GM18507 (cell line): ENCODE results near the gene DPYSL4.

ENCODE experiments used
- DNase-seq: peaks from one replicate; pipeline ENCODE4 v3.0.0; 2011; ENCODE audit warnings: low read depth; ENCODE audit not compliant: insufficient read length; ENCODE audit errors: extremely low spot score
- FAIRE-seq: peaks from 2 replicates; lab custom pipeline; 2011; peaks lifted over from hg19 to GRCh38; lab: Jason Lieb, UNC

Gene DPYSL4

GRCh38 chr10:132186488-132187429, at the start of gene DPYSL4:
DPYSL4 (plus strand) TSS chr10:132186948; CDS start chr10:132187064, 116 bp downstream.
- no peak for FAIRE-seq
- peak; percentile 28 for DNase-seq

- FAIRE-seq: no peak
- no peak for DNase-seq
These were observed 49.4 kb upstream of the DPYSL4 start for GRCh38 chr10:132137111-132138072.

GRCh38 chr10:132138133-132138532, 48.6 kb upstream of the DPYSL4 start:
- FAIRE-seq: no peak
- DNase-seq: no peak

- no peak for DNase-seq
These were observed 48.2 kb upstream of the DPYSL4 start for GRCh38 chr10:132138596-132138995.

GRCh38 chr10:132139526-132139925, 47.2 kb upstream of the DPYSL4 start:
- DNase-seq: no peak
- FAIRE-seq: no peak

More at GRCh38 chr10:132138596-132138995, 48.2 kb upstream of the DPYSL4 start:
- FAIRE-seq: no peak

GRCh38 chr10:132140167-132140925, 46.4 kb upstream of the DPYSL4 start:
- FAIRE-seq: no peak

GRCh38 chr10:132141076-132141475, 45.7 kb upstream of the DPYSL4 start:
- FAIRE-seq (no peak), DNase-seq (no peak)

More at GRCh38 chr10:132140167-132140925, 46.4 kb upstream of the DPYSL4 start:
- DNase-seq: no peak

- FAIRE-seq (no peak), DNase-seq (no peak)
These were observed 45.0 kb upstream of the DPYSL4 start for GRCh38 chr10:132141526-132142395.

- DNase-seq (peak; percentile 60), FAIRE-seq (no peak)
These were observed 44.2 kb upstream of the DPYSL4 start for GRCh38 chr10:132142396-132143161.

- FAIRE-seq (no peak), DNase-seq (no peak)
These were observed 43.6 kb upstream of the DPYSL4 start for GRCh38 chr10:132143162-132143561.

- DNase-seq (no peak), FAIRE-seq (no peak)
These were observed 42.7 kb upstream of the DPYSL4 start for GRCh38 chr10:132144086-132144485.

GRCh38 chr10:132145002-132145401, 41.7 kb upstream of the DPYSL4 start:
- DNase-seq (no peak), FAIRE-seq (no peak)

GRCh38 chr10:132145521-132146185, 41.1 kb upstream of the DPYSL4 start:
- FAIRE-seq (no peak), DNase-seq (no peak)

GRCh38 chr10:132146271-132146671, 40.5 kb upstream of the DPYSL4 start:
- DNase-seq (no peak), FAIRE-seq (no peak)

GRCh38 chr10:132146941-132147915, 39.5 kb upstream of the DPYSL4 start:
- FAIRE-seq (no peak), DNase-seq (no peak)
